HG03025 (cell line): Measurements from ENCODE around the gene FSTL3.
"Not testable (repeated sequence)": the region's sequence is repeated elsewhere in the genome, so short reads cannot be mapped to it uniquely, and the experiment has no call there.

Experiments used
- ATAC-seq: cut with Tn5 transposase; IDR thresholded peaks from one replicate; pipeline ENCODE4 v1.9.1; 2021; ENCODE audit warnings: mild to moderate bottlenecking, moderate library complexity; ENCODE audit not compliant: unreplicated experiment, low FRiP score

FSTL3 gene

DNA sequence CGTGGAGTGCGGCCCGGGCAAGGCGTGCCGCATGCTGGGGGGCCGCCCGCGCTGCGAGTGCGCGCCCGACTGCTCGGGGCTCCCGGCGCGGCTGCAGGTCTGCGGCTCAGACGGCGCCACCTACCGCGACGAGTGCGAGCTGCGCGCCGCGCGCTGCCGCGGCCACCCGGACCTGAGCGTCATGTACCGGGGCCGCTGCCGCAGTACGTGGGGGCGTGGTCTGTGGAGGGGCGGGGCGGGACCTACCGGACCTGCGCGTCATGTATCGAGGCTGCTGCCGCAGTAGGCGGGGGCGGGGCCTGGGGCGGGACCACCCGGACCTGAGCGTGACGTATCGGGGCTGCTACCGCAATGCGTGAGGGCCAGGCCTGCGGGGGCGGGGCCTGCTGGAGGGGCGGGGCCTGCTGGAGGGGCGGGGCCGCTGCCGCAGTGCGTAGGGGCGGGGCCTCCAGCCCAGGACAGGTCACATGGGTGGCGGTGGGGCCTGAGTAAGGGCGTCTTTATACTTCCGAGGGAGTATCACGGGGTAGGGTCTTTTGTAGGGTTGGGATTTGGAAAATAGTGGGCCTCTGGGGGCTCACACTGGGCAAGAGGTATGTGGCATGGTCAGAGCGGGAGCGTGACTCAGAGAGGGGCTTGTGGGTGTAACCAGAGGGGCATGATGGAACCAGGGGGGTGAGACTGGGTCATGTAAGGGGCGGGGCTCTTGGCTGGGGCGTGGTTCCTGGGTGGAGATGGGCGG lies 4.3 kb downstream of the FSTL3 start:
- ATAC-seq: peak; percentile 69

GRCh38 chr19:681029-682019 lies 5.1 kb downstream of the FSTL3 start:
- ATAC-seq: no peak

- no peak for ATAC-seq
Measured at GRCh38 chr19:682678-683320, 6.6 kb downstream of the FSTL3 start.

- no peak for ATAC-seq
Measured at GRCh38 chr19:685454-685931, 9.3 kb downstream of the FSTL3 start.

- ATAC-seq: no peak
Measured at GRCh38 chr19:686589-687297, 10.6 kb downstream of the FSTL3 start.

- ATAC-seq: no peak
Measured at GRCh38 chr19:687569-688166, 11.5 kb downstream of the FSTL3 start.

- ATAC-seq: no peak
Measured at GRCh38 chr19:688214-688613, 12.0 kb downstream of the FSTL3 start.

- ATAC-seq: no peak
Measured at GRCh38 chr19:688992-689391, 12.8 kb downstream of the FSTL3 start.

DNA sequence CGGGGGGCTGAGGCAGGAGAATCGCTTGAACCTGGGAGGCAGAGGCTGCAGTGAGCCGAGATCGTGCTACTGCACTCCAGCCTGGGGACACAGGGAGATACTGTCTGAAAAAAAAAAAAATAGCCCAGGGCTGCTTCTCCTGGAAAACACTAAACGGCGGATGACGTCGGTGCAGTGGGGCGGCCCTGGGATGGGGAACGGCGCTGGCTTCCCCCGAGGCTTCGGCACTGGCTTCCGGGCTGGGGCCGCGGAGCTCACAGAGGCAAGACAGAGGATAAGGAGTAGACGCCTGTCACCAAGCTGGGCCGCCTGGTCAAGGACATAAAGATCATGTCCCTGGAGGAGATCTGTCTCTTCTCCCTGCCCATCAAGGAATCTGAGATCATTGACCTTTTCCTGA lies 14.0 kb downstream of the FSTL3 start:
- no peak for ATAC-seq

- no peak for ATAC-seq
Measured at GRCh38 chr19:694481-695351, 18.5 kb downstream of the FSTL3 start.

GRCh38 chr19:695352-695949 lies 19.3 kb downstream of the FSTL3 start, which contains the start of gene PRSS57:
TSS of gene PRSS57 (minus strand) at chr19:695452. CDS start at chr19:695430, 22 bp downstream.
- no peak for ATAC-seq

- ATAC-seq: not testable (repeated sequence)
Measured at GRCh38 chr19:698529-698928, 22.3 kb downstream of the FSTL3 start.

GRCh38 chr19:699885-700284 lies 23.7 kb downstream of the FSTL3 start:
- not testable (repeated sequence) for ATAC-seq

DNA sequence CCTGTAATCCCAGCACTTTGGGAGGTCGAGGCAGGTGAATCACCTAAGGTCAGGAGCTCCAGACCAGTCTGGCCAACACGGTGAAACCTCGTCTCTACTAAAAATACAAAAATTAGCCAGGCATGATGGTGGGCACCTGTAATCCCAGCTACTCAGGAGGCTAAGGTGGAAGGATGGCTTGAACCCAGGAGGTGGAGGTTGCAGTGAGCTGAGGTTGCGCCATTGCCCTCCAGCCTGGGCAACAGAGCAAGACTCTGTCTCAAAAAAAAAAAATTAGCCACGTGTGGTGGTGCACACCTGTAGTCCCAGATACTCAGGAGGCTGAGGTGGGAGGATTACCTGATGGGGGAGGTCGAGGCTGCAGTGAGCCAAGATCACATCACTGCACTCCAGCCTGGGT lies 26.7 kb downstream of the FSTL3 start:
- ATAC-seq: not testable (repeated sequence)

- no peak for ATAC-seq
Measured at GRCh38 chr19:703329-703650, 27.1 kb downstream of the FSTL3 start.

GRCh38 chr19:703651-704446 lies 27.7 kb downstream of the FSTL3 start:
- no peak for ATAC-seq

- no peak for ATAC-seq
Measured at GRCh38 chr19:704447-704741, 28.2 kb downstream of the FSTL3 start.
